IMR-90 (cell line): Measurements from ENCODE around the gene CCDC83. TPM values are rescaled to one million over a fixed set of nuclear protein-coding genes. Genes with fewer than 3 reads are reported as not detected.

ENCODE experiments used
- ATAC-seq: fragments of 200-7000 bp; cut with Tn5 transposase; 2 replicates; pipeline ENCODE4 v1.9.1; 2020; ENCODE audit warnings: low read depth, mild to moderate bottlenecking, moderate library complexity
- BruUV-seq: library from RNA; stranded (reverse); fragments of 400-500 nt; replicated peaks from 2 replicates; lab custom pipeline; 2021; lab: Mats Ljungman, UMichigan
- CTCF ChIA-PET: fragments of 300-600 bp; formaldehyde crosslinking; extraction: SDS; loops from one replicate; lab custom pipeline; 2021; ENCODE audit warnings: antibody characterized with exemption; lab: Yijun Ruan, JAX
- POLR2A ChIA-PET: fragments of 300-600 bp; sonication (Branson Sonifier 250); formaldehyde crosslinking; loops from one replicate; lab custom pipeline; 2022; ENCODE audit warnings: antibody characterized with exemption; ENCODE audit not compliant: unreplicated experiment; lab: Charles Lee
- DNase-seq: peaks from one replicate; pipeline ENCODE4 v3.0.0; 2013
- H2AFZ ChIP-seq: replicated peaks from 2 replicates; pipeline ENCODE3; 2013; ENCODE audit warnings: low read length, mild to moderate bottlenecking; ENCODE audit not compliant: poor library complexity
- H2AK5ac ChIP-seq: 2 replicates; pipeline ENCODE4 v1.6.1; 2013; ENCODE audit warnings: low read depth, low read length, inconsistent platforms
- H2AK9ac ChIP-seq: replicated peaks from 2 replicates; pipeline ENCODE3; 2013; ENCODE audit warnings: mild to moderate bottlenecking, low read depth, low read length, moderate library complexity; ENCODE audit not compliant: poor library complexity
- H2BK120ac ChIP-seq: 2 replicates; pipeline ENCODE4 v1.6.1; 2013; ENCODE audit warnings: low read depth, low read length, inconsistent platforms
- H2BK15ac ChIP-seq: 3 replicates; pipeline ENCODE4 v1.6.1; 2013; ENCODE audit warnings: low read depth, low read length, inconsistent platforms
- H2BK20ac ChIP-seq: 2 replicates; pipeline ENCODE4 v1.6.1; 2013; ENCODE audit warnings: low read depth, mild to moderate bottlenecking, inconsistent platforms, low read length, moderate library complexity
- H2BK5ac ChIP-seq: 2 replicates; pipeline ENCODE4 v1.6.1; 2013; ENCODE audit warnings: mild to moderate bottlenecking, low read depth, low read length, inconsistent platforms; ENCODE audit not compliant: poor library complexity, severe bottlenecking
- H3K14ac ChIP-seq: replicated peaks from 2 replicates; pipeline ENCODE4 v1.6.1; 2013; ENCODE audit warnings: low read depth, low read length, inconsistent platforms
- H3K18ac ChIP-seq: 2 replicates; pipeline ENCODE4 v1.6.1; 2013; ENCODE audit warnings: low read depth, low read length, control low read depth
- H3K23ac ChIP-seq: 2 replicates; pipeline ENCODE4 v1.6.1; 2013; ENCODE audit warnings: low read depth, low read length, inconsistent platforms
- H3K27ac ChIP-seq: 2 replicates; pipeline ENCODE4 v1.5.1; 2013; ENCODE audit warnings: mild to moderate bottlenecking, control low read depth, low read length; ENCODE audit not compliant: insufficient read depth
- H3K27me3 ChIP-seq: 2 replicates; pipeline ENCODE4 v1.6.1; 2013; ENCODE audit warnings: low read length; ENCODE audit not compliant: control insufficient read depth, insufficient read depth
- H3K36me3 ChIP-seq: 2 replicates; pipeline ENCODE4 v1.6.1; 2013; ENCODE audit warnings: low read length, mixed read lengths; ENCODE audit not compliant: control insufficient read depth, insufficient read depth
- H3K4ac ChIP-seq: 2 replicates; pipeline ENCODE4 v1.6.1; 2013; ENCODE audit warnings: low read depth, low read length, inconsistent platforms
- H3K4me1 ChIP-seq: 2 replicates; pipeline ENCODE4 v1.6.1; 2013; ENCODE audit warnings: low read length, mixed read lengths; ENCODE audit not compliant: control insufficient read depth, insufficient read depth
- H3K4me2 ChIP-seq: 2 replicates; pipeline ENCODE4 v1.6.1; 2013; ENCODE audit warnings: low read depth, mild to moderate bottlenecking, control low read depth, low read length, moderate library complexity
- H3K4me3 ChIP-seq: 2 replicates; pipeline ENCODE4 v1.5.1; 2013; ENCODE audit warnings: low read depth, mild to moderate bottlenecking, control low read depth, low read length, moderate library complexity; ENCODE audit not compliant: insufficient read depth
- H3K56ac ChIP-seq: 2 replicates; pipeline ENCODE4 v1.6.1; 2013; ENCODE audit warnings: low read length, inconsistent platforms; ENCODE audit not compliant: insufficient read depth; ENCODE audit errors: extremely low read depth
- H3K79me1 ChIP-seq, 2 experiments: 2 replicates each; pipeline ENCODE4 v1.6.1; 2013; ENCODE audit warnings: low read length in 2 of 2, inconsistent platforms in 1 of 2, low read depth in 1 of 2
- H3K9ac ChIP-seq: 2 replicates; pipeline ENCODE4 v1.6.1; 2013; ENCODE audit warnings: low read depth, low read length, control low read depth
- H3K9me1 ChIP-seq: 2 replicates; pipeline ENCODE4 v1.6.1; 2013; ENCODE audit warnings: low read length, inconsistent platforms; ENCODE audit not compliant: insufficient read depth
- H3K9me3 ChIP-seq: 2 replicates; pipeline ENCODE4 v1.6.1; 2013; ENCODE audit warnings: low read length; ENCODE audit not compliant: control insufficient read depth, insufficient read depth
- H4K20me1 ChIP-seq: 2 replicates; pipeline ENCODE4 v1.6.1; 2013; ENCODE audit warnings: low read length, inconsistent platforms; ENCODE audit not compliant: insufficient read depth
- H4K5ac ChIP-seq: 2 replicates; pipeline ENCODE4 v1.6.1; 2013; ENCODE audit warnings: mild to moderate bottlenecking, low read depth, low read length, control low read depth
- H4K8ac ChIP-seq, 2 experiments: 2 replicates each; pipeline ENCODE4 v1.6.1; 2013; ENCODE audit warnings: low read depth in 2 of 2, low read length in 2 of 2, control low read depth in 1 of 2, inconsistent platforms in 1 of 2
- H4K91ac ChIP-seq: 2 replicates; pipeline ENCODE4 v1.6.1; 2013; ENCODE audit warnings: low read depth, low read length, inconsistent platforms; ENCODE audit not compliant: insufficient read depth
- BHLHE40 ChIP-seq: fragments of 150-350 bp; IDR thresholded peaks from 2 replicates; pipeline ENCODE4 v1.6.1; 2016; ENCODE audit warnings: mild to moderate bottlenecking, low read depth, low read length
- CEBPB ChIP-seq: IDR thresholded peaks from 2 replicates; pipeline ENCODE4 v1.6.1; 2012; ENCODE audit warnings: low read depth, low read length, improper control_type of control experiment
- CHD1 ChIP-seq: IDR thresholded peaks from 2 replicates; pipeline ENCODE4 v1.6.1; 2012; ENCODE audit warnings: low read depth, low read length, improper control_type of control experiment
- FOS ChIP-seq: fragments of 150-350 bp; IDR thresholded peaks from 2 replicates; pipeline ENCODE4 v1.6.1; 2016; ENCODE audit warnings: low read depth, low read length
- MAFK ChIP-seq: IDR thresholded peaks from 2 replicates; pipeline ENCODE4 v1.6.1; 2012; ENCODE audit warnings: low read depth, low read length, improper control_type of control experiment
- MAZ ChIP-seq: IDR thresholded peaks from 2 replicates; pipeline ENCODE4 v1.6.1; 2012; ENCODE audit warnings: low read depth, mild to moderate bottlenecking, low read length, improper control_type of control experiment, moderate library complexity, borderline replicate concordance
- MXI1 ChIP-seq: IDR thresholded peaks from 2 replicates; pipeline ENCODE4 v1.6.1; 2012; ENCODE audit warnings: low read depth, mild to moderate bottlenecking, low read length, moderate library complexity, borderline replicate concordance
- NFE2L2 ChIP-seq: fragments of 150-350 bp; IDR thresholded peaks from 2 replicates; pipeline ENCODE4 v1.6.1; 2016; ENCODE audit warnings: low read depth, mild to moderate bottlenecking, low read length
- POLR2A ChIP-seq: IDR thresholded peaks from 2 replicates; pipeline ENCODE4 v1.6.1; 2012; ENCODE audit warnings: mild to moderate bottlenecking, low read depth, low read length
- RAD21 ChIP-seq: IDR thresholded peaks from 2 replicates; pipeline ENCODE4 v1.6.1; 2012; ENCODE audit warnings: low read length, improper control_type of control experiment
- RCOR1 ChIP-seq: IDR thresholded peaks from 2 replicates; pipeline ENCODE4 v1.6.1; 2012; ENCODE audit warnings: mild to moderate bottlenecking, low read length, improper control_type of control experiment; ENCODE audit not compliant: insufficient replicate concordance
- RFX5 ChIP-seq: IDR thresholded peaks from 2 replicates; pipeline ENCODE4 v1.8.0; 2012; ENCODE audit warnings: low read depth, mild to moderate bottlenecking, low read length, moderate library complexity
- SMC3 ChIP-seq: fragments of 150-350 bp; IDR thresholded peaks from 2 replicates; pipeline ENCODE4 v1.6.1; 2016; ENCODE audit warnings: low read depth, mild to moderate bottlenecking, antibody characterized with exemption, low read length, moderate library complexity
- WGBS, 2 experiments: methylation state at CpG; one replicate each; pipeline versions ENCODE4 v1.1.5 to v1.1.7; 2013; ENCODE audit warnings: missing lambda C conversion rate in 2 of 2; ENCODE audit not compliant: insufficient read length in 1 of 2; ENCODE audit errors: extremely low coverage in 2 of 2; 5-methylcytosine and 5-hydroxymethylcytosine counted together
- dilution Hi-C: fragments of 300-500 bp; cut with HindIII; formaldehyde crosslinking; loops from one replicate; pipeline ENCODE4 v1.14.3; 2018; ENCODE audit warnings: low sequenced_read_pairs; ENCODE audit not compliant: unreplicated experiment
- in situ Hi-C: fragments of 300-500 bp; cut with MboI; formaldehyde crosslinking; loops from 3 replicates; pipeline ENCODE4 v1.14.3; 2019; ENCODE audit warnings: low sequenced_read_pairs, inconsistent platforms, mixed read lengths
- intact Hi-C: fragments of 100-400 bp; cut with micrococcal nuclease; formaldehyde crosslinking; loops from 2 replicates; pipeline ENCODE4 v1.10.0; 2022
- polyA plus RNA-seq, 3 experiments: library from polyadenylated mRNA; depleted of rRNA; stranded (reverse); fragments of >200 nt; gene quantifications; 2 replicates each; pipeline ENCODE4 v1.2.3, GENCODE V29; 2012; ENCODE audit warnings: low replicate concordance in 1 of 3
- total RNA-seq: library from RNA; depleted of rRNA; stranded (reverse); fragments of >200 nt; gene quantifications from 2 replicates; pipeline ENCODE4 v1.2.3, GENCODE V29; 2012
- TF ChIP-seq, protein P1 (sequence below): fragments of 150-350 bp; IDR thresholded peaks from 2 replicates; pipeline ENCODE4 v1.6.1; 2017; ENCODE audit warnings: mild to moderate bottlenecking, antibody characterized with exemption, low read length, low read depth
- TF ChIP-seq, protein P2 (sequence below): fragments of 150-350 bp; IDR thresholded peaks from 2 replicates; pipeline ENCODE4 v1.6.1; 2016; ENCODE audit warnings: low read depth, mild to moderate bottlenecking, low read length, moderate library complexity, borderline replicate concordance
- TF ChIP-seq, protein P3 (sequence below): conservative IDR thresholded peaks from 2 replicates; pipeline ENCODE4 v1.5.1; 2012; ENCODE audit warnings: mild to moderate bottlenecking, low read depth, low read length, improper control_type of control experiment

Gene CCDC83
- total and polyA plus RNA-seq, 2 of the 4 experiments (the other 2 are of a cell fraction) = not detected

DNA sequence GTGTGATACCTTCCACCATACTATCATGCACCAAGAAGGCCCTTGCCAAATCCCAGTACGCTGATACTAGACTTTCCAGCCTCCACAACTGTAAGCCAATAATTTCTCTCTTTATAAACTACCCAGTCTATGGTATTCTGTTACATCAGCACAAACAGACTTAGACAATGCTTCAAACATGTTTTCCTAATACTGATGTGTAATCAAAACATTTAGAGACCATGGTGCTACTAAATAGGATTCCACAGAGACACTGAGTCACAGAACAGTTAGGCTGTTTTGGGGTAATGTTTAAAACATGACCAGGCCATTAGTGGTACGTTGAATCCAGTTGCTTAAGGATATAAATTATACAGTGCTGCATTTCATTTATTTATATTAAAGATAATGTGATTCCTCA lies 110.0 kb downstream of the CCDC83 start:
- no peak overlapping the region for H3K9ac ChIP-seq
- H3K4ac ChIP-seq = no peak overlapping the region
- no TSS peak for BruUV-seq
- dilution Hi-C loops = no loop called here
- H2AK5ac ChIP-seq = no peak overlapping the region
- H2BK120ac ChIP-seq = no peak overlapping the region
- peaks cover 23% of the 10 kb centered on the region for H3K9me1 ChIP-seq
- H2AFZ ChIP-seq = no peak overlapping the region
- H4K20me1 ChIP-seq = peaks cover 64% of the 10 kb centered on the region
- no peak overlapping the region for H3K18ac ChIP-seq
- CTCF ChIA-PET = no interaction called here
- H3K9me3 ChIP-seq = no peaks in the 10 kb centered on the region
- in situ Hi-C loops = no loop called here
- no peak overlapping the region for H3K27ac ChIP-seq
- ATAC-seq = peak; percentile 80
- H2BK20ac ChIP-seq = no peak overlapping the region
- H2BK15ac ChIP-seq = no peak overlapping the region
- WGBS, 2 experiments = 57% methylated on average over 1 of the region's 2 CpGs; no CpG with 5 or more reads in 1 of the 2 experiments
- no peak overlapping the region for H4K8ac ChIP-seq
- H2AK9ac ChIP-seq = no peak overlapping the region
- peaks cover 15% of the 10 kb centered on the region for H3K36me3 ChIP-seq
- H3K4me3 ChIP-seq = no peak overlapping the region
- H4K5ac ChIP-seq = no peak overlapping the region
- peaks cover 22 to 70% of the 10 kb centered on the region in 2 experiments for H3K79me1 ChIP-seq
- TF ChIP-seq RFX5 (no peak), FOS (peak; percentile 68; the same call in 1 of the 2 replicates), CEBPB (peak; percentile 48; the same call in 1 of the 2 replicates), RCOR1 (no peak), MXI1 (no peak), NFE2L2 (no peak), MAFK (peak; percentile 89), POLR2A (no peak), SMC3 (no peak), RAD21 (no peak), CHD1 (no peak), MAZ (no peak), BHLHE40 (peak; percentile 34; the same call in 1 of the 2 replicates)
- TF ChIP-seq, protein P1, sequence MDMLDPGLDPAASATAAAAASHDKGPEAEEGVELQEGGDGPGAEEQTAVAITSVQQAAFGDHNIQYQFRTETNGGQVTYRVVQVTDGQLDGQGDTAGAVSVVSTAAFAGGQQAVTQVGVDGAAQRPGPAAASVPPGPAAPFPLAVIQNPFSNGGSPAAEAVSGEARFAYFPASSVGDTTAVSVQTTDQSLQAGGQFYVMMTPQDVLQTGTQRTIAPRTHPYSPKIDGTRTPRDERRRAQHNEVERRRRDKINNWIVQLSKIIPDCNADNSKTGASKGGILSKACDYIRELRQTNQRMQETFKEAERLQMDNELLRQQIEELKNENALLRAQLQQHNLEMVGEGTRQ = no peak
- TF ChIP-seq, protein P2, sequence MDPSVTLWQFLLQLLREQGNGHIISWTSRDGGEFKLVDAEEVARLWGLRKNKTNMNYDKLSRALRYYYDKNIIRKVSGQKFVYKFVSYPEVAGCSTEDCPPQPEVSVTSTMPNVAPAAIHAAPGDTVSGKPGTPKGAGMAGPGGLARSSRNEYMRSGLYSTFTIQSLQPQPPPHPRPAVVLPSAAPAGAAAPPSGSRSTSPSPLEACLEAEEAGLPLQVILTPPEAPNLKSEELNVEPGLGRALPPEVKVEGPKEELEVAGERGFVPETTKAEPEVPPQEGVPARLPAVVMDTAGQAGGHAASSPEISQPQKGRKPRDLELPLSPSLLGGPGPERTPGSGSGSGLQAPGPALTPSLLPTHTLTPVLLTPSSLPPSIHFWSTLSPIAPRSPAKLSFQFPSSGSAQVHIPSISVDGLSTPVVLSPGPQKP = no peak
- TF ChIP-seq, protein P3, sequence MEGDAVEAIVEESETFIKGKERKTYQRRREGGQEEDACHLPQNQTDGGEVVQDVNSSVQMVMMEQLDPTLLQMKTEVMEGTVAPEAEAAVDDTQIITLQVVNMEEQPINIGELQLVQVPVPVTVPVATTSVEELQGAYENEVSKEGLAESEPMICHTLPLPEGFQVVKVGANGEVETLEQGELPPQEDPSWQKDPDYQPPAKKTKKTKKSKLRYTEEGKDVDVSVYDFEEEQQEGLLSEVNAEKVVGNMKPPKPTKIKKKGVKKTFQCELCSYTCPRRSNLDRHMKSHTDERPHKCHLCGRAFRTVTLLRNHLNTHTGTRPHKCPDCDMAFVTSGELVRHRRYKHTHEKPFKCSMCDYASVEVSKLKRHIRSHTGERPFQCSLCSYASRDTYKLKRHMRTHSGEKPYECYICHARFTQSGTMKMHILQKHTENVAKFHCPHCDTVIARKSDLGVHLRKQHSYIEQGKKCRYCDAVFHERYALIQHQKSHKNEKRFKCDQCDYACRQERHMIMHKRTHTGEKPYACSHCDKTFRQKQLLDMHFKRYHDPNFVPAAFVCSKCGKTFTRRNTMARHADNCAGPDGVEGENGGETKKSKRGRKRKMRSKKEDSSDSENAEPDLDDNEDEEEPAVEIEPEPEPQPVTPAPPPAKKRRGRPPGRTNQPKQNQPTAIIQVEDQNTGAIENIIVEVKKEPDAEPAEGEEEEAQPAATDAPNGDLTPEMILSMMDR = no peak
- POLR2A ChIA-PET = no interaction called here
- H2BK5ac ChIP-seq = peak overlapping the region; percentile 80
- H4K91ac ChIP-seq = no peak overlapping the region
- H3K56ac ChIP-seq = no peak overlapping the region
- DNase-seq = peak; percentile 90
- H3K4me1 ChIP-seq = peaks cover 14% of the 10 kb centered on the region
- intact Hi-C loops = no loop called here
- H3K27me3 ChIP-seq = no peaks in the 10 kb centered on the region
- no peak overlapping the region for H3K14ac ChIP-seq
- no peak overlapping the region for H3K4me2 ChIP-seq
- H3K23ac ChIP-seq = no peak overlapping the region
